ENCODE data around the gene PROSER3. TPM values are rescaled to one million over a fixed set of nuclear protein-coding genes. Genes with fewer than 3 reads are reported as not detected.

Gene PROSER3
- total and polyA plus RNA-seq, 9 of the 15 experiments (the other 6 are each of a cell fraction or from before 2014, with no cell fraction given): 1.0 to 39.5 (median 5.1) TPM

DNA sequence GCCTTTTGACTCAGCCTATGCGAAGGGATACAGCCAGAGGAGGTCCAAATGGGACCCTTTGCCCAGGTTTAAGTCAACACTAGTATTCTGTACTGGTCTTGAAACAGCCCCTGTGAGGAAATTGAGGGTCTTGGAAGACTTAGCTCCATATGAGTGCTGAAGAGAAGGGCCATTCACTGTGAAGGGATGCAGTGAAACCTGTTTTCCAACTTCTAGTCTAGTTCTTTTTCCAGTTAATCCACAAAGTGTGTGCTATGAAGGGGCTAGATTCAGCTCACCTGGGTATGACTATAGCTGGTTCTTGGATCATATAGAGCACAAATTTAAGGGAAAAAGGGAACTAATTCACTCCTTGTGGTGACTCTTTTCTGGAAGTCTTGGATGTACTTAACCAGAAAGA, 49.6 kb upstream of the PROSER3 start:
- 0% methylated on average over 1 of the region's 1 CpG for WGBS (ENCODE audit: insufficient coverage, low coverage, missing lambda C conversion rate)
- FAIRE-seq (no peak), DNase-seq (ENCODE audit: extremely low read depth in 1 of 4, low spot score in 3 of 4) (no peak), ATAC-seq (no peak)
- Histone ChIP-seq H3K27ac (ENCODE audit: extremely low read depth, low read depth, low read length) (no peak overlapping the region), H3K9ac (ENCODE audit: insufficient read depth in 1 of 2, low read depth in 2 of 2, low read length in 2 of 2) (no peak overlapping the region), H3K27me3 (ENCODE audit: control insufficient read depth in 2 of 2, insufficient read depth in 2 of 2, low read length in 2 of 2) (peaks cover 25 to 66% of the 10 kb centered on the region in 2 experiments), H3K79me2 (ENCODE audit: control insufficient read depth, insufficient read depth, low read length) (no peaks in the 10 kb centered on the region), H3K9me3 (replicated peaks; ENCODE audit: control insufficient read depth, insufficient read depth, low read depth, low read length) (no peaks in the 10 kb centered on the region), H3K4me1 (replicated peaks in 1 of 2; ENCODE audit: control insufficient read depth in 2 of 2, insufficient read depth in 2 of 2, low read length in 2 of 2) (peaks cover 0 to 5% of the 10 kb centered on the region in 2 experiments; a peak in 3 of 5 replicates), H4K20me1 (replicated peaks; ENCODE audit: control insufficient read depth, insufficient read depth, low read length) (no peaks in the 10 kb centered on the region), H3K4me2 (ENCODE audit: insufficient read depth, low read length) (no peak overlapping the region), H3K36me3 (ENCODE audit: control insufficient read depth, insufficient read depth, low read length) (no peaks in the 10 kb centered on the region), H3K9me1 (ENCODE audit: control insufficient read depth, insufficient read depth, low read length) (no peaks in the 10 kb centered on the region), H2AFZ (ENCODE audit: low read depth, low read length) (no peak overlapping the region), H3K4me3 (no peak overlapping the region)
- BruUV-seq (replicated peaks): no TSS peak
- POLR2A ChIA-PET: no interaction called here
- CTCF ChIA-PET (ENCODE audit: low intra/inter-chr PET ratio): no interaction called here
- TF ChIP-seq, protein P1, sequence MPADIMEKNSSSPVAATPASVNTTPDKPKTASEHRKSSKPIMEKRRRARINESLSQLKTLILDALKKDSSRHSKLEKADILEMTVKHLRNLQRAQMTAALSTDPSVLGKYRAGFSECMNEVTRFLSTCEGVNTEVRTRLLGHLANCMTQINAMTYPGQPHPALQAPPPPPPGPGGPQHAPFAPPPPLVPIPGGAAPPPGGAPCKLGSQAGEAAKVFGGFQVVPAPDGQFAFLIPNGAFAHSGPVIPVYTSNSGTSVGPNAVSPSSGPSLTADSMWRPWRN (IDR thresholded peaks at IDR 0.05; ENCODE audit: low read depth): no peak
- no peak for TF ChIP-seq SETDB1 (IDR thresholded peaks at IDR 0.05; ENCODE audit: low read length)
- no peak for TF ChIP-seq PPARD (CRISPR knock-in tag; IDR thresholded peaks at IDR 0.05)
- no peak for TF ChIP-seq HNRNPH1 (optimal IDR thresholded peaks at IDR 0.05; ENCODE audit: low read depth, low read length)
- no peak for TF ChIP-seq CTBP1 (IDR thresholded peaks at IDR 0.05; ENCODE audit: borderline replicate concordance)
- TF ChIP-seq ZNF23 (CRISPR knock-in tag; IDR thresholded peaks at IDR 0.05): no peak
- TF ChIP-seq, protein P2, sequence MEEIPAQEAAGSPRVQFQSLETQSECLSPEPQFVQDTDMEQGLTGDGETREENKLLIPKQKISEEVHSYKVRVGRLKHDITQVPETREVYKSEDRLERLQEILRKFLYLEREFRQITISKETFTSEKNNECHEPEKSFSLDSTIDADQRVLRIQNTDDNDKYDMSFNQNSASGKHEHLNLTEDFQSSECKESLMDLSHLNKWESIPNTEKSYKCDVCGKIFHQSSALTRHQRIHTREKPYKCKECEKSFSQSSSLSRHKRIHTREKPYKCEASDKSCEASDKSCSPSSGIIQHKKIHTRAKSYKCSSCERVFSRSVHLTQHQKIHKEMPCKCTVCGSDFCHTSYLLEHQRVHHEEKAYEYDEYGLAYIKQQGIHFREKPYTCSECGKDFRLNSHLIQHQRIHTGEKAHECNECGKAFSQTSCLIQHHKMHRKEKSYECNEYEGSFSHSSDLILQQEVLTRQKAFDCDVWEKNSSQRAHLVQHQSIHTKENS (CRISPR knock-in tag; IDR thresholded peaks at IDR 0.05): no peak
- TF ChIP-seq THRAP3 (IDR thresholded peaks at IDR 0.05; ENCODE audit: borderline replicate concordance): no peak
- no peak for TF ChIP-seq ZBTB7A (IDR thresholded peaks at IDR 0.05; ENCODE audit: borderline replicate concordance, control insufficient read depth, low read depth, low read length)
- no peak for TF ChIP-seq ZNF644 (tag; IDR thresholded peaks at IDR 0.05; ENCODE audit: low read depth)
- TF ChIP-seq PRMT5 (CRISPR knock-in tag; IDR thresholded peaks at IDR 0.05): no peak
- TF ChIP-seq NFE2L1 (tag; IDR thresholded peaks at IDR 0.05; ENCODE audit: borderline replicate concordance, low read depth): no peak
- TF ChIP-seq, protein P3, sequence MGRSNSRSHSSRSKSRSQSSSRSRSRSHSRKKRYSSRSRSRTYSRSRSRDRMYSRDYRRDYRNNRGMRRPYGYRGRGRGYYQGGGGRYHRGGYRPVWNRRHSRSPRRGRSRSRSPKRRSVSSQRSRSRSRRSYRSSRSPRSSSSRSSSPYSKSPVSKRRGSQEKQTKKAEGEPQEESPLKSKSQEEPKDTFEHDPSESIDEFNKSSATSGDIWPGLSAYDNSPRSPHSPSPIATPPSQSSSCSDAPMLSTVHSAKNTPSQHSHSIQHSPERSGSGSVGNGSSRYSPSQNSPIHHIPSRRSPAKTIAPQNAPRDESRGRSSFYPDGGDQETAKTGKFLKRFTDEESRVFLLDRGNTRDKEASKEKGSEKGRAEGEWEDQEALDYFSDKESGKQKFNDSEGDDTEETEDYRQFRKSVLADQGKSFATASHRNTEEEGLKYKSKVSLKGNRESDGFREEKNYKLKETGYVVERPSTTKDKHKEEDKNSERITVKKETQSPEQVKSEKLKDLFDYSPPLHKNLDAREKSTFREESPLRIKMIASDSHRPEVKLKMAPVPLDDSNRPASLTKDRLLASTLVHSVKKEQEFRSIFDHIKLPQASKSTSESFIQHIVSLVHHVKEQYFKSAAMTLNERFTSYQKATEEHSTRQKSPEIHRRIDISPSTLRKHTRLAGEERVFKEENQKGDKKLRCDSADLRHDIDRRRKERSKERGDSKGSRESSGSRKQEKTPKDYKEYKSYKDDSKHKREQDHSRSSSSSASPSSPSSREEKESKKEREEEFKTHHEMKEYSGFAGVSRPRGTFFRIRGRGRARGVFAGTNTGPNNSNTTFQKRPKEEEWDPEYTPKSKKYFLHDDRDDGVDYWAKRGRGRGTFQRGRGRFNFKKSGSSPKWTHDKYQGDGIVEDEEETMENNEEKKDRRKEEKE (IDR thresholded peaks at IDR 0.05; ENCODE audit: borderline replicate concordance in 1 of 2, control insufficient read depth in 1 of 2, low read depth in 2 of 2, low read length in 1 of 2): no peak
- TF ChIP-seq POLR3A (IDR thresholded peaks at IDR 0.05; ENCODE audit: borderline replicate concordance, extremely low read depth, insufficient read depth, insufficient read length): no peak
- TF ChIP-seq MCM5 (IDR thresholded peaks at IDR 0.05; ENCODE audit: low read depth): no peak
- TF ChIP-seq ZNF77 (CRISPR knock-in tag; IDR thresholded peaks at IDR 0.05): no peak
- no peak for TF ChIP-seq PML (IDR thresholded peaks at IDR 0.05; ENCODE audit: low read length)
- no peak for TF ChIP-seq MEF2A (IDR thresholded peaks at IDR 0.05; ENCODE audit: control insufficient read depth, low read depth, low read length)
- intact Hi-C loops (cut with micrococcal nuclease) (no loop called here), in situ Hi-C loops (cut with MboI) (no loop called here)

Data from K562 (cell line).